PFSK-1 (cell line): ENCODE results near the gene TTI1.

Source experiments
- SIN3A ChIP-seq: IDR thresholded peaks from 2 replicates; pipeline ENCODE4 v1.6.1; 2012; ENCODE audit warnings: mild to moderate bottlenecking, low read length, moderate library complexity, borderline replicate concordance; ENCODE audit not compliant: insufficient read depth
- TAF1 ChIP-seq: IDR thresholded peaks from 2 replicates; pipeline ENCODE4 v1.6.1; 2012; ENCODE audit warnings: low read length, control low read depth, borderline replicate concordance; ENCODE audit not compliant: insufficient read depth

- TF ChIP-seq SIN3A (no peak), TAF1 (no peak)
Measured at GRCh38 chr20:37990571-37991151, 42.6 kb downstream of the TTI1 start.
